ENCODE data around the gene AGPAT2.

DNA sequence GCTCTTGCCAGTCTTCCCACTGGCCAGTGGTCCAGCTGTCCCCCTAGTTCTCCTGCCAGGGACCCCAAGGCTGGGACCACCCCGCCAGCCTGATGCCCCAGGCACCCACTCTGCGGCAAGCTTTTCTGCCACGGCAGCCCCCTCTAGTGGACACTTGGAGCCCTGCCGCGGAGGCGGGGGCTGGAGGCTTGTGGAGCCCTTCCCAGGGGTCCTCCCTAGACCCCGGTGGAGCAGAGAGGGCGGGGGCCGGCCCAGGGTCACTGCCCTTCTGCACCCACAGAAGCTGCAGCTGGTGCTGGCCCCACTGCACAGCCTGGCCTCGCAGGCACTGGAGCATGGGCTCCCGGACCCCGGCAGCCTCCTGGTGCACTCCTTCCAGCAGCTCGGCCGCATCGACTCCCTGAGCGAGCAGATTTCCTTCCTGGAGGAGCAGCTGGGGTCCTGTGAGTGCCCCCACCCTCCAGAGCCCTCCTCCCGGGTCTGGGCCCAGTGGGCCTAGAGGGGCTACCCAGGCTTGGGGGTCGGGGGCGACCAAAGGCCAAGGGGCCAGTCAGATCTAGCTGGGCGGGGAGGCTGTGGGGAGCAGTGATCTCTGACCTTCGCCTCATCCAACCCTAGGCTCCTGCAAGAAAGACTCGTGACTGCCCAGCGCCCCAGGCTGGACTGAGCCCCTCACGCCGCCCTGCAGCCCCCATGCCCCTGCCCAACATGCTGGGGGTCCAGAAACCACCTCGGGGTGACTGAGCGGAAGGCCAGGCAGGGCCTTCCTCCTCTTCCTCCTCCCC lies 15.4 kb downstream of the AGPAT2 start:
- no peak for TF ChIP-seq CEBPB (IDR thresholded peaks at IDR 0.05; ENCODE audit: low read depth, low read length)
- TF ChIP-seq, protein P1, sequence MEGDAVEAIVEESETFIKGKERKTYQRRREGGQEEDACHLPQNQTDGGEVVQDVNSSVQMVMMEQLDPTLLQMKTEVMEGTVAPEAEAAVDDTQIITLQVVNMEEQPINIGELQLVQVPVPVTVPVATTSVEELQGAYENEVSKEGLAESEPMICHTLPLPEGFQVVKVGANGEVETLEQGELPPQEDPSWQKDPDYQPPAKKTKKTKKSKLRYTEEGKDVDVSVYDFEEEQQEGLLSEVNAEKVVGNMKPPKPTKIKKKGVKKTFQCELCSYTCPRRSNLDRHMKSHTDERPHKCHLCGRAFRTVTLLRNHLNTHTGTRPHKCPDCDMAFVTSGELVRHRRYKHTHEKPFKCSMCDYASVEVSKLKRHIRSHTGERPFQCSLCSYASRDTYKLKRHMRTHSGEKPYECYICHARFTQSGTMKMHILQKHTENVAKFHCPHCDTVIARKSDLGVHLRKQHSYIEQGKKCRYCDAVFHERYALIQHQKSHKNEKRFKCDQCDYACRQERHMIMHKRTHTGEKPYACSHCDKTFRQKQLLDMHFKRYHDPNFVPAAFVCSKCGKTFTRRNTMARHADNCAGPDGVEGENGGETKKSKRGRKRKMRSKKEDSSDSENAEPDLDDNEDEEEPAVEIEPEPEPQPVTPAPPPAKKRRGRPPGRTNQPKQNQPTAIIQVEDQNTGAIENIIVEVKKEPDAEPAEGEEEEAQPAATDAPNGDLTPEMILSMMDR (conservative IDR thresholded peaks at IDR 0.05; ENCODE audit: low read depth, low read length): peak; percentile 69
- TF ChIP-seq, protein P2, sequence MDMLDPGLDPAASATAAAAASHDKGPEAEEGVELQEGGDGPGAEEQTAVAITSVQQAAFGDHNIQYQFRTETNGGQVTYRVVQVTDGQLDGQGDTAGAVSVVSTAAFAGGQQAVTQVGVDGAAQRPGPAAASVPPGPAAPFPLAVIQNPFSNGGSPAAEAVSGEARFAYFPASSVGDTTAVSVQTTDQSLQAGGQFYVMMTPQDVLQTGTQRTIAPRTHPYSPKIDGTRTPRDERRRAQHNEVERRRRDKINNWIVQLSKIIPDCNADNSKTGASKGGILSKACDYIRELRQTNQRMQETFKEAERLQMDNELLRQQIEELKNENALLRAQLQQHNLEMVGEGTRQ (IDR thresholded peaks at IDR 0.05; ENCODE audit: low read depth, low read length): no peak
- peak; percentile 35; the same call in 1 of the 2 replicates for TF ChIP-seq MAZ (IDR thresholded peaks at IDR 0.05; ENCODE audit: borderline replicate concordance, low read depth, low read length)
- TF ChIP-seq CHD1 (IDR thresholded peaks at IDR 0.05; ENCODE audit: low read depth, low read length): no peak
- TF ChIP-seq RAD21 (IDR thresholded peaks at IDR 0.05; ENCODE audit: low read length): peak; percentile 32; the same call in 1 of the 2 replicates
- TF ChIP-seq MXI1 (IDR thresholded peaks at IDR 0.05; ENCODE audit: borderline replicate concordance, low read depth, low read length): no peak
- TF ChIP-seq POLR2A (IDR thresholded peaks at IDR 0.05; ENCODE audit: low read depth, low read length): no peak
- TF ChIP-seq BHLHE40 (IDR thresholded peaks at IDR 0.05; ENCODE audit: low read depth, low read length): no peak
- TF ChIP-seq RFX5 (IDR thresholded peaks at IDR 0.05; ENCODE audit: low read depth, low read length): no peak
- TF ChIP-seq NFE2L2 (IDR thresholded peaks at IDR 0.05; ENCODE audit: low read depth, low read length): no peak
- TF ChIP-seq RCOR1 (IDR thresholded peaks at IDR 0.05; ENCODE audit: insufficient replicate concordance, low read length): no peak

Measured in IMR-90 (cell line).